Thoracic aorta (tissue), 2 donors: ENCODE data around the gene JAG2. TPM values are rescaled to one million over a fixed set of nuclear protein-coding genes. Genes with fewer than 3 reads are reported as not detected.

Experiments used
- ATAC-seq: fragments of 150-250 bp; one replicate; pipeline ENCODE4 v1.8.0; 2017; ENCODE audit warnings: low read depth; ENCODE audit not compliant: insufficient number of reproducible peaks, low FRiP score
- DNase-seq: peaks from one replicate; pipeline ENCODE4 v3.0.0-alpha.2; 2020; ENCODE audit warnings: low spot score
- H3K27ac ChIP-seq, 2 donors: fragments of 200-600 bp; sonication (generic); 1 replicate in 1 of 2; 2 replicates in 1 of 2; pipeline ENCODE4 v1.5.1; 2016; ENCODE audit warnings: mild to moderate bottlenecking in 2 of 2, moderate library complexity in 2 of 2
- H3K27me3 ChIP-seq: fragments of 200-600 bp; sonication (generic); replicated peaks from 2 replicates; pipeline ENCODE4 v1.6.0; 2016; ENCODE audit warnings: mild to moderate bottlenecking; ENCODE audit not compliant: insufficient read depth
- H3K36me3 ChIP-seq: fragments of 200-600 bp; sonication (generic); one replicate; pipeline ENCODE4 v1.5.1; 2016
- H3K4me1 ChIP-seq, 2 donors: fragments of 200-600 bp; sonication (generic); 1 replicate in 1 of 2; 2 replicates in 1 of 2; pipeline versions ENCODE4 v1.5.1 to v1.6.0; 2016; ENCODE audit warnings: low read depth in 2 of 2, mild to moderate bottlenecking in 1 of 2; ENCODE audit not compliant: control insufficient read depth in 1 of 2
- H3K4me3 ChIP-seq: fragments of 200-600 bp; sonication (generic); 2 replicates; pipeline ENCODE4 v1.5.1; 2016; ENCODE audit warnings: mild to moderate bottlenecking
- H3K9me3 ChIP-seq: fragments of 200-600 bp; sonication (generic); 2 replicates; pipeline ENCODE4 v1.5.1; 2016
- total RNA-seq, 2 donors: library from RNA; depleted of rRNA; stranded (reverse); fragments of >200 nt; gene quantifications; one replicate each; pipeline versions ENCODE4 v1.1.0 to v1.2.3, GENCODE V29; 2016
- TF ChIP-seq, protein P1 (sequence below): fragments of 200-600 bp; sonication (generic); IDR thresholded peaks from one replicate; pipeline ENCODE4 v1.5.1; 2019; ENCODE audit warnings: antibody characterized with exemption

Gene JAG2
- total RNA-seq, 2 donors from 2014 or later: 8.8 to 12.0 TPM

GRCh38 chr14:105141486-105142281, 26.9 kb downstream of the JAG2 start:
- H3K4me3 ChIP-seq: no peak overlapping the region
- TF ChIP-seq, protein P1, sequence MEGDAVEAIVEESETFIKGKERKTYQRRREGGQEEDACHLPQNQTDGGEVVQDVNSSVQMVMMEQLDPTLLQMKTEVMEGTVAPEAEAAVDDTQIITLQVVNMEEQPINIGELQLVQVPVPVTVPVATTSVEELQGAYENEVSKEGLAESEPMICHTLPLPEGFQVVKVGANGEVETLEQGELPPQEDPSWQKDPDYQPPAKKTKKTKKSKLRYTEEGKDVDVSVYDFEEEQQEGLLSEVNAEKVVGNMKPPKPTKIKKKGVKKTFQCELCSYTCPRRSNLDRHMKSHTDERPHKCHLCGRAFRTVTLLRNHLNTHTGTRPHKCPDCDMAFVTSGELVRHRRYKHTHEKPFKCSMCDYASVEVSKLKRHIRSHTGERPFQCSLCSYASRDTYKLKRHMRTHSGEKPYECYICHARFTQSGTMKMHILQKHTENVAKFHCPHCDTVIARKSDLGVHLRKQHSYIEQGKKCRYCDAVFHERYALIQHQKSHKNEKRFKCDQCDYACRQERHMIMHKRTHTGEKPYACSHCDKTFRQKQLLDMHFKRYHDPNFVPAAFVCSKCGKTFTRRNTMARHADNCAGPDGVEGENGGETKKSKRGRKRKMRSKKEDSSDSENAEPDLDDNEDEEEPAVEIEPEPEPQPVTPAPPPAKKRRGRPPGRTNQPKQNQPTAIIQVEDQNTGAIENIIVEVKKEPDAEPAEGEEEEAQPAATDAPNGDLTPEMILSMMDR: no peak
- H3K36me3 ChIP-seq: no peaks in the 10 kb centered on the region

GRCh38 chr14:105141026-105141425, 27.6 kb downstream of the JAG2 start:
- H3K27ac ChIP-seq: no peak overlapping the region
- TF ChIP-seq, protein P1: no peak
- no peak for ATAC-seq
- no peaks in the 10 kb centered on the region for H3K4me1 ChIP-seq
- H3K27me3 ChIP-seq: no peaks in the 10 kb centered on the region
- H3K9me3 ChIP-seq: peaks cover 7% of the 10 kb centered on the region
- no peak overlapping the region for H3K4me3 ChIP-seq
- DNase-seq: no peak
- H3K36me3 ChIP-seq: no peaks in the 10 kb centered on the region

More at GRCh38 chr14:105141486-105142281, 26.9 kb downstream of the JAG2 start:
- no peak overlapping the region for H3K27ac ChIP-seq
- no peaks in the 10 kb centered on the region for H3K27me3 ChIP-seq
- no peaks in the 10 kb centered on the region for H3K4me1 ChIP-seq
- H3K9me3 ChIP-seq: peaks cover 7% of the 10 kb centered on the region
- ATAC-seq (no peak), DNase-seq (no peak)

GRCh38 chr14:105140581-105140980, 28.0 kb downstream of the JAG2 start:
- H3K9me3 ChIP-seq: peaks cover 7% of the 10 kb centered on the region
- DNase-seq: no peak
- no peaks in the 10 kb centered on the region for H3K27me3 ChIP-seq
- H3K4me3 ChIP-seq: no peak overlapping the region
- TF ChIP-seq, protein P1: no peak
- no peaks in the 10 kb centered on the region for H3K4me1 ChIP-seq
- no peak overlapping the region for H3K27ac ChIP-seq
- ATAC-seq: no peak
- H3K36me3 ChIP-seq: no peaks in the 10 kb centered on the region

- ATAC-seq (no peak), DNase-seq (no peak)
Measured at GRCh38 chr14:105139831-105140239, 28.7 kb downstream of the JAG2 start.

DNA sequence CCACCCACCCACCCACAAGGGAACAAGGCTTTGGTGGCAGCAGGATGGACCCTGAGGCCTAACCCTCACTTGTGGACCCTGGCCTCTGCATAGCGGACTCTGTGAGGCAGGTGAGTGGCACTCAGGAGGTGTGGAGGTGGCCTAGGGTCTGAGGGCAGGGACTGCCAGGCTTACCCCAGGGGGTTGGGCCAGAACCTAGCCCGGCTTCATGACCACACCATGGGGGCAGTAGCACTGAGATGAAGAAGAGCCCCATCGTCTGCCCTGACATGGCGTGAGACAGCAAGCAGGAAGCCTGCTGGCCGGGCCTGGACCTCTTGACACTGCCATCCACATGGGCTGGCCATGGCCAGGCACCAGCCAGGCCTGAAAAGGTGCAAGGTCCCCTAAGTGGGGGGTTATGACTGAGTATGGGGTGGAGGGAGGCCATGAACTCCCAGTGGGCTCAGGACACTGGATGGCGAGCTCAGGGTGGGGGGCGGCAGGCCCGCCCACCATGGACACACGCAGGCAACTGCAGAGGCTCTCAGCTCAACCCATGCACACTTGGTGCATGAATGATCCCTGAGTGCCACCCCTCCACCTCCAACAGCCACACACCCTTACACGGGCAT, 29.3 kb downstream of the JAG2 start:
- Histone ChIP-seq H3K27ac (no peak overlapping the region), H3K4me3 (no peak overlapping the region), H3K27me3 (no peaks in the 10 kb centered on the region), H3K9me3 (peaks cover 7% of the 10 kb centered on the region), H3K36me3 (no peaks in the 10 kb centered on the region), H3K4me1 (no peaks in the 10 kb centered on the region)
- ATAC-seq: no peak
- TF ChIP-seq, protein P1: no peak
- DNase-seq: no peak

More at GRCh38 chr14:105139831-105140239, 28.7 kb downstream of the JAG2 start:
- Histone ChIP-seq H3K4me3 (no peak overlapping the region), H3K36me3 (no peaks in the 10 kb centered on the region), H3K27ac (no peak overlapping the region), H3K9me3 (peaks cover 7% of the 10 kb centered on the region), H3K27me3 (no peaks in the 10 kb centered on the region), H3K4me1 (no peaks in the 10 kb centered on the region)
- TF ChIP-seq, protein P1: no peak
